H4 (cell line): ENCODE data around the gene FAF1. TPM values are rescaled to one million over a fixed set of nuclear protein-coding genes. Genes with fewer than 3 reads are reported as not detected.

Experiments
- DNase-seq: peaks from one replicate; pipeline ENCODE4 v3.0.0-alpha.2; 2015; ENCODE audit warnings: low spot score
- total RNA-seq: library from RNA; depleted of rRNA; stranded (reverse); fragments of >200 nt; shearing (Covaris generic); gene quantifications from 2 replicates; pipeline ENCODE4 v1.2.3, GENCODE V29; 2014

Gene FAF1
- total RNA-seq, 1 experiment from 2014 or later: 91.9 TPM

GRCh38 chr1:50488876-50489275 lies 471.2 kb downstream of the FAF1 start:
- no peak for DNase-seq

GRCh38 chr1:50488356-50488755 lies 471.7 kb downstream of the FAF1 start:
- no peak for DNase-seq

- no peak for DNase-seq
Observed at GRCh38 chr1:50487725-50488124, 472.3 kb downstream of the FAF1 start.

GRCh38 chr1:50481142-50481736 lies 478.8 kb downstream of the FAF1 start:
- DNase-seq: no peak

- no peak for DNase-seq
Observed at GRCh38 chr1:50476800-50477199, 483.3 kb downstream of the FAF1 start.

- no peak for DNase-seq
Observed at GRCh38 chr1:50474859-50475809, 484.9 kb downstream of the FAF1 start.

- DNase-seq: no peak
Observed at GRCh38 chr1:50473513-50473912, 486.6 kb downstream of the FAF1 start.

- DNase-seq: no peak
Observed at GRCh38 chr1:50471967-50472366, 488.1 kb downstream of the FAF1 start.

GRCh38 chr1:50462964-50463363 lies 497.1 kb downstream of the FAF1 start:
- no peak for DNase-seq

- no peak for DNase-seq
Observed at GRCh38 chr1:50458507-50458906, 501.6 kb downstream of the FAF1 start.

GRCh38 chr1:50454911-50455310 lies 505.2 kb downstream of the FAF1 start:
- DNase-seq: no peak

GRCh38 chr1:50453266-50453665 lies 506.8 kb downstream of the FAF1 start:
- no peak for DNase-seq

GRCh38 chr1:50452700-50453099 lies 507.4 kb downstream of the FAF1 start:
- no peak for DNase-seq

- DNase-seq: no peak
Observed at GRCh38 chr1:50450861-50451653, 509.0 kb downstream of the FAF1 start.

GRCh38 chr1:50447961-50448360 lies 512.1 kb downstream of the FAF1 start:
- no peak for DNase-seq

- DNase-seq: no peak
Observed at GRCh38 chr1:50441183-50441582, 518.9 kb downstream of the FAF1 start.

GRCh38 chr1:50438945-50439344 lies 521.1 kb downstream of the FAF1 start:
- no peak for DNase-seq

GRCh38 chr1:50436489-50436888 lies 523.6 kb downstream of the FAF1 start:
- no peak for DNase-seq

- no peak for DNase-seq
Observed at GRCh38 chr1:50430010-50430405, 530.1 kb downstream of the FAF1 start.

GRCh38 chr1:50427818-50428779 lies 532.0 kb downstream of the FAF1 start:
- no peak for DNase-seq
